AG09309 (cell line): ENCODE data around the gene TSC22D1.

Experiments used
- DNase-seq: peaks from one replicate; pipeline ENCODE4 v3.0.0-alpha.2; 2010; ENCODE audit warnings: low read depth
- H3K4me3 ChIP-seq: 2 replicates; pipeline ENCODE4 v1.5.1; 2011; ENCODE audit warnings: mild to moderate bottlenecking, low read depth, low read length, moderate library complexity; ENCODE audit not compliant: control insufficient read depth
- TF ChIP-seq, protein P1 (sequence below): IDR thresholded peaks from 2 replicates; pipeline ENCODE4 v1.5.1; 2011; ENCODE audit warnings: mild to moderate bottlenecking, low read depth, low read length, inconsistent platforms; ENCODE audit not compliant: insufficient read depth, control insufficient read depth; ENCODE audit errors: missing control alignments

TSC22D1 gene

GRCh38 chr13:44393391-44393790, 182.7 kb downstream of the TSC22D1 start:
- no peak overlapping the region for H3K4me3 ChIP-seq
- DNase-seq = no peak
- TF ChIP-seq, protein P1, sequence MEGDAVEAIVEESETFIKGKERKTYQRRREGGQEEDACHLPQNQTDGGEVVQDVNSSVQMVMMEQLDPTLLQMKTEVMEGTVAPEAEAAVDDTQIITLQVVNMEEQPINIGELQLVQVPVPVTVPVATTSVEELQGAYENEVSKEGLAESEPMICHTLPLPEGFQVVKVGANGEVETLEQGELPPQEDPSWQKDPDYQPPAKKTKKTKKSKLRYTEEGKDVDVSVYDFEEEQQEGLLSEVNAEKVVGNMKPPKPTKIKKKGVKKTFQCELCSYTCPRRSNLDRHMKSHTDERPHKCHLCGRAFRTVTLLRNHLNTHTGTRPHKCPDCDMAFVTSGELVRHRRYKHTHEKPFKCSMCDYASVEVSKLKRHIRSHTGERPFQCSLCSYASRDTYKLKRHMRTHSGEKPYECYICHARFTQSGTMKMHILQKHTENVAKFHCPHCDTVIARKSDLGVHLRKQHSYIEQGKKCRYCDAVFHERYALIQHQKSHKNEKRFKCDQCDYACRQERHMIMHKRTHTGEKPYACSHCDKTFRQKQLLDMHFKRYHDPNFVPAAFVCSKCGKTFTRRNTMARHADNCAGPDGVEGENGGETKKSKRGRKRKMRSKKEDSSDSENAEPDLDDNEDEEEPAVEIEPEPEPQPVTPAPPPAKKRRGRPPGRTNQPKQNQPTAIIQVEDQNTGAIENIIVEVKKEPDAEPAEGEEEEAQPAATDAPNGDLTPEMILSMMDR = no peak

DNA sequence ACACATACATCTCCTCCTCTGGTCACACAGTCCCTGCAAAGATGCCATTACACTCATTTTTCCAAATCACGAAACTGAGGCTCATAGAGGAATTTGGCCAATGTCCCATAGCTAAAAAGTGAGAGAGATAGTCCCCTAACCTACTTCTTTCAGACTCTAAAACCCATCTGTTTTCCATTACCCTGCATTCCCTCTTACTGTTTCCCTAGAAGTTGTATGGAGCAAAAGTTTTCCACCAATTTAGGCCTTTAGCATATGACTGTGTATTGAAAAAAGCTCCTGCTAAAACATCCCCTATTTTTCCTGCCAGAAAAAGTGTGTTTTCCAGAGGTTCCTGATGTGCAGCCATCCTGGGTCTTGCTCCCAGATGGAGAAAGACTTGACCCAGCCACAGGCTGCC, 186.3 kb downstream of the TSC22D1 start:
- DNase-seq = no peak
- TF ChIP-seq, protein P1 = no peak
- H3K4me3 ChIP-seq = no peak overlapping the region

- TF ChIP-seq, protein P1 = no peak
- no peak overlapping the region for H3K4me3 ChIP-seq
- no peak for DNase-seq
Measured at GRCh38 chr13:44389060-44389666, 187.0 kb downstream of the TSC22D1 start.

DNA sequence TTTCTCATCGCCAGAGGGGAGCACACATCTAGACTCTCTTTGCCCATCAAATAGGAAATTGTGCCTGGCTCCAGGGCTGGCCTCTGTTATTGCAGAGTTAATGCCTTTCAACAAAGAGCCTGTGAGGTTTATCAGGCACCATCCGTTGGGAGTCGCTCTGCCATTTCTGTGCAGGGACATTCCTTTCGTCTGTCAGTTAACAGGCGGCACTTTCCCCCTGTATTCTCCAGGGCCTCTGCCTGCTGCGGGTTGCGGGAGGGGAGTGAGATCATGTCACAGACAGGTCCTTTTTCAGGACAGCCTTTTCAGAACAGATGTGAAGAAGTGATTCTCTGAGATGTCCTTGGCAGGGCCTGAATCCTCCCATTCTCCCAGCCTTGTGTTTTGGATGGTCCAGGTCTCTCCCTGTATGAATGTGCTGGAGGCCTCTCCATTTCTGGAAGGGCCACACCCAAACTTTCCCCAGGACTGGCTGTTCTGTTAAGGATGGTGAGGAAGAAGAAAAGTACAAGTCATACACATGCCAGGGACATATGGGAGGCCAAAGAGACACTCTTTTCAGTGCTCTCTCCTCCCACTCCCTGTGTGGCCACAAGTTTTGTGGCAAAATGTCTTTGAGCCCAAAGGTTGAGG, 187.6 kb downstream of the TSC22D1 start:
- H3K4me3 ChIP-seq = no peak overlapping the region
- DNase-seq = no peak
- TF ChIP-seq, protein P1 = no peak

DNA sequence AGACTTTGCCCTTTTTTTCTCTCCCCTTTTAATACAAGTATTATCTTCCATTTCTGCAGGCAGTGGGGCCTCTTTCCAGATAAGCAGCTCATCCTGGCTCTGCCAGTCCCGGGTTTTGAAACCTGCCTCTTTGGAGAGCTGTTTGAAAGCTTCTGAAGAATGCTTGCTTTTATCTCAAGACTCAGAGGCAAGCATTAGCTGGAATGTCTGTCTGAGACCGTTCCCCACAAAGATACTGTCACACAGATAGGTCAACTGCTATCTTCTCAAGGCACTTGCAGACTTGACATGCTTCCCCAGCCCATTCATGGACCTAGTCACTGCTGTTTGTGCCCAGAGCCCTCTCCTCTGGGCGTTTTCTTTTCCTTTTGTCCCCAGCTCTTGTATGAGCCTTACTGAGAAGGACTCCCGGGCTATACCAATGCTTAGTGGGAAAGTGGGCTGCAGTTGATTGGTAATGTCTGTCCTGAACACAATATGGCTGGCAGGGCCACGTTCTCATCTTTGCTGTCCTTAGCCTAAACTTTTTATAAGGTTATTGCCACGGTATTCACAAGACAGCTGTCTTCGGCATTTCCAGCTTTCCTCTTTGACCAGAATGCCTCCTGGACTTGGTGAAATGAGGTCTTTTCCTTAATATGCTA, 189.1 kb downstream of the TSC22D1 start:
- H3K4me3 ChIP-seq = no peak overlapping the region
- TF ChIP-seq, protein P1 = no peak
- DNase-seq = no peak

DNA sequence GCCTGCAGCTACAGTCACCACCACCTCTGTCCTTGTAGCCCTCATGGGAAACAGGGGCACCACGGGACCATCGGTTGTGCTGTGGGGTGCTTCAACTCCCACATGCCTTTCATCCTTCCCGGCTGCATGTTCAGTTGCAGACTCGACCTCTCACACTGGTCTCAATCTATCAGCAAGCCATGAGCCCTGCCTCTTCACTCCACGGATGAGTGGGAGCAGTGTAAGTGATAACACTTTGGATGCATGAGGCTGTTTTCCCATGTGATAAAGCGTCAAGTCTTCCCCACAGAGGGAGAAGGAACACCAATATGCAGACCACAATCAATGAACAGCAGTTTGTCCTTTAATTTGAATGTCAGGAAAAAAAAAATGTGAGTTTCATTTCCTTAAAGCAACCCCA, 190.3 kb downstream of the TSC22D1 start:
- TF ChIP-seq, protein P1 = no peak
- no peak overlapping the region for H3K4me3 ChIP-seq
- no peak for DNase-seq
